H1 (cell line): ENCODE measurements around the gene SPDEF. TPM values are rescaled to one million over a fixed set of nuclear protein-coding genes. Genes with fewer than 3 reads are reported as not detected.

ENCODE experiments used
- CTCF ChIA-PET: fragments of 300-600 bp; sonication (Branson Sonifier 250); formaldehyde crosslinking; loops from one replicate; lab custom pipeline; 2021; ENCODE audit not compliant: partially characterized antibody; lab: Charles Lee
- POLR2A ChIA-PET: fragments of 300-600 bp; sonication (Branson Sonifier 250); formaldehyde crosslinking; loops from one replicate; lab custom pipeline; 2021; ENCODE audit warnings: inconsistent platforms; ENCODE audit not compliant: partially characterized antibody; lab: Charles Lee
- DNase-seq, 2 experiments: peaks; one replicate each; pipeline versions ENCODE4 v3.0.0 to v3.0.0-alpha.2; 2010 to 2022; ENCODE audit warnings: low spot score in 2 of 2, low read depth in 1 of 2, mixed read lengths in 1 of 2
- FAIRE-seq: peaks from 2 replicates; lab custom pipeline; 2011; peaks lifted over from hg19 to GRCh38; lab: Jason Lieb, UNC
- H2AFZ ChIP-seq: 2 replicates; pipeline ENCODE4 v1.8.1; 2012; ENCODE audit warnings: low read length, inconsistent platforms
- H2AK5ac ChIP-seq: 2 replicates; pipeline ENCODE4 v1.6.1; 2013; ENCODE audit warnings: low read depth, low read length
- H2BK120ac ChIP-seq: replicated peaks from 2 replicates; pipeline ENCODE3; 2013; ENCODE audit warnings: low read depth, low read length, inconsistent platforms
- H2BK12ac ChIP-seq: 2 replicates; pipeline ENCODE4 v1.6.1; 2013; ENCODE audit warnings: low read depth, low read length
- H2BK15ac ChIP-seq: 2 replicates; pipeline ENCODE4 v1.6.1; 2013; ENCODE audit warnings: low read length
- H2BK20ac ChIP-seq: 2 replicates; pipeline ENCODE4 v1.6.1; 2013; ENCODE audit warnings: low read length
- H2BK5ac ChIP-seq: 2 replicates; pipeline ENCODE4 v1.6.1; 2013; ENCODE audit warnings: low read depth, low read length
- H3K14ac ChIP-seq: 2 replicates; pipeline ENCODE4 v1.6.1; 2013; ENCODE audit warnings: inconsistent platforms; ENCODE audit not compliant: insufficient read length
- H3K18ac ChIP-seq: 2 replicates; pipeline ENCODE4 v1.6.1; 2013; ENCODE audit warnings: low read length; ENCODE audit errors: extremely low read depth
- H3K23ac ChIP-seq: 2 replicates; pipeline ENCODE4 v1.6.1; 2013; ENCODE audit warnings: inconsistent platforms; ENCODE audit not compliant: insufficient read length
- H3K23me2 ChIP-seq: 2 replicates; pipeline ENCODE4 v1.6.1; 2013; ENCODE audit warnings: low read depth, low read length
- H3K27ac ChIP-seq: 2 replicates; pipeline ENCODE4 v1.6.1; 2011; ENCODE audit warnings: low read depth, low read length, inconsistent platforms
- H3K27me3 ChIP-seq, 4 experiments: replicated peaks in 1 of 4; 1 replicate in 1 of 4; 2 replicates in 3 of 4; pipeline versions ENCODE4 v1.6.1 to v1.8.1; 2011 to 2013; ENCODE audit warnings: low read length in 3 of 4, mild to moderate bottlenecking in 3 of 4, inconsistent platforms in 2 of 4, mixed read lengths in 2 of 4, moderate library complexity in 1 of 4; ENCODE audit not compliant: control insufficient read depth in 3 of 4, insufficient read depth in 3 of 4; ENCODE audit errors: extremely low read depth in 1 of 4
- H3K36me3 ChIP-seq, 4 experiments: 2 replicates each; pipeline versions ENCODE4 v1.6.1 to v1.8.1; 2011 to 2013; ENCODE audit warnings: mild to moderate bottlenecking in 4 of 4, low read length in 3 of 4, moderate library complexity in 2 of 4, control low read depth in 1 of 4, inconsistent platforms in 1 of 4; ENCODE audit not compliant: insufficient read depth in 4 of 4, control insufficient read depth in 2 of 4
- H3K4ac ChIP-seq: replicated peaks from 2 replicates; pipeline ENCODE3; 2013; ENCODE audit warnings: low read length, low read depth, mixed read lengths, inconsistent platforms; ENCODE audit not compliant: insufficient read length
- H3K4me1 ChIP-seq, 4 experiments: replicated peaks in 1 of 4; 1 replicate in 1 of 4; 2 replicates in 3 of 4; pipeline versions ENCODE4 v1.6.1 to v1.8.1; 2011 to 2013; ENCODE audit warnings: low read length in 3 of 4, inconsistent platforms in 2 of 4, mixed read lengths in 1 of 4; ENCODE audit not compliant: insufficient read depth in 4 of 4, control insufficient read depth in 3 of 4
- H3K4me2 ChIP-seq, 2 experiments: 2 replicates each; pipeline versions ENCODE4 v1.6.1 to v1.8.1; 2011 to 2013; ENCODE audit warnings: low read depth in 2 of 2, low read length in 2 of 2, control low read depth in 1 of 2, inconsistent platforms in 1 of 2, mild to moderate bottlenecking in 1 of 2; ENCODE audit not compliant: insufficient read depth in 1 of 2
- H3K4me3 ChIP-seq, 4 experiments: fragments of 200-600, 300-600 bp in 1 of 4; sonication (generic), shearing (Covaris generic), sonication (Bioruptor Twin) in 1 of 4; 2 replicates each; pipeline versions ENCODE4 v1.5.1 to v1.8.1; 2011 to 2016; ENCODE audit warnings: low read length in 4 of 4, low read depth in 3 of 4, control low read depth in 2 of 4, inconsistent platforms in 2 of 4, mild to moderate bottlenecking in 2 of 4, mixed read lengths in 1 of 4, moderate library complexity in 1 of 4; ENCODE audit not compliant: insufficient read depth in 2 of 4; ENCODE audit errors: extremely low read depth in 1 of 4
- H3K56ac ChIP-seq: replicated peaks from 2 replicates; pipeline ENCODE3; 2013; ENCODE audit warnings: low read depth, mild to moderate bottlenecking, mixed read lengths, low read length, inconsistent platforms; ENCODE audit not compliant: insufficient read length
- H3K79me1 ChIP-seq: 2 replicates; pipeline ENCODE4 v1.6.1; 2013; ENCODE audit warnings: low read depth, low read length, control low read depth
- H3K79me2 ChIP-seq, 2 experiments: 2 replicates each; pipeline versions ENCODE4 v1.6.1 to v1.8.1; 2012 to 2013; ENCODE audit warnings: low read length in 2 of 2, mild to moderate bottlenecking in 2 of 2, inconsistent platforms in 1 of 2; ENCODE audit not compliant: insufficient read depth in 2 of 2, control insufficient read depth in 1 of 2
- H3K9ac ChIP-seq, 4 experiments: replicated peaks in 1 of 4; 1 replicate in 1 of 4; 2 replicates in 3 of 4; pipeline versions ENCODE4 v1.6.1 to v1.8.1; 2011 to 2013; ENCODE audit warnings: low read depth in 3 of 4, low read length in 3 of 4, control low read depth in 2 of 4, mild to moderate bottlenecking in 2 of 4, moderate library complexity in 2 of 4, inconsistent platforms in 1 of 4; ENCODE audit errors: extremely low read depth in 1 of 4
- H3K9me3 ChIP-seq, 2 experiments: 2 replicates each; pipeline versions ENCODE4 v1.6.1 to v1.8.1; 2012 to 2013; ENCODE audit warnings: mild to moderate bottlenecking in 2 of 2, moderate library complexity in 2 of 2, control low read depth in 1 of 2, inconsistent platforms in 1 of 2, low read depth in 1 of 2, low read length in 1 of 2, mixed read lengths in 1 of 2; ENCODE audit not compliant: insufficient read depth in 2 of 2
- H4K20me1 ChIP-seq, 2 experiments: replicated peaks in 1 of 2; 2 replicates each; pipeline versions ENCODE3 to v1.8.1; 2011 to 2013; ENCODE audit warnings: inconsistent platforms in 2 of 2, low read length in 2 of 2, mild to moderate bottlenecking in 1 of 2; ENCODE audit not compliant: insufficient read depth in 2 of 2, control insufficient read depth in 1 of 2
- H4K5ac ChIP-seq: 2 replicates; pipeline ENCODE4 v1.6.1; 2013; ENCODE audit warnings: low read length, low read depth, mixed read lengths, inconsistent platforms; ENCODE audit not compliant: insufficient read length
- H4K8ac ChIP-seq: 2 replicates; pipeline ENCODE4 v1.8.0; 2013; ENCODE audit warnings: mild to moderate bottlenecking, moderate library complexity, low read length, inconsistent platforms; ENCODE audit not compliant: insufficient read depth; ENCODE audit errors: extremely low read depth
- H4K91ac ChIP-seq: replicated peaks from 2 replicates; pipeline ENCODE3; 2013; ENCODE audit warnings: low read length, mixed read lengths, inconsistent platforms; ENCODE audit not compliant: insufficient read length
- GTF2F1 ChIP-seq: IDR thresholded peaks from 2 replicates; pipeline ENCODE4 v1.6.1; 2012; ENCODE audit warnings: low read depth, low read length, improper control_type of control experiment, borderline replicate concordance
- KDM5A ChIP-seq: fragments of 200-600 bp; IDR thresholded peaks from 2 replicates; pipeline ENCODE4 v1.7.1; 2012; ENCODE audit warnings: mild to moderate bottlenecking, low read length, inconsistent platforms, mixed read lengths
- MAFK ChIP-seq: IDR thresholded peaks from 2 replicates; pipeline ENCODE4 v1.6.1; 2012; ENCODE audit warnings: low read depth, mild to moderate bottlenecking, improper control_type of control experiment, low read length
- WGBS, 2 experiments: shearing (Covaris generic) in 1 of 2; methylation state at CpG; one replicate each; pipeline versions ENCODE4 v1.1.6 to v1.1.7; 2013 to 2015; ENCODE audit warnings: low lambda C conversion rate in 2 of 2, mixed read lengths in 2 of 2, inconsistent platforms in 1 of 2, low coverage in 1 of 2, missing lambda C conversion rate in 1 of 2; ENCODE audit not compliant: insufficient replicate concordance in 2 of 2, insufficient coverage in 1 of 2, insufficient read length in 1 of 2; ENCODE audit errors: extremely low coverage in 1 of 2, missing lambda C conversion rate in 1 of 2; 5-methylcytosine and 5-hydroxymethylcytosine counted together
- polyA plus RNA-seq, 7 experiments: library from polyadenylated mRNA; depleted of rRNA in 3 of 7; stranded (reverse) in 5 of 7; unstranded in 2 of 7; fragments of >200 nt in 5 of 7; fragments of 200-250 nt in 2 of 7; gene quantifications; 1 replicate in 5 of 7; 2 replicates in 1 of 7; 4 replicates in 1 of 7; pipeline versions ENCODE4 v1.2.1 to v1.2.3, GENCODE V29; 2011 to 2013; ENCODE audit warnings: missing spikeins in 2 of 7, mixed read lengths in 2 of 7
- total RNA-seq: library from RNA; stranded (reverse); fragmentation: NEBNext Ultra II Directional; extraction: Animal tissue kit (Norgen Biotek cat#: 25700); gene quantifications from 2 replicates; pipeline ENCODE4 v1.2.1, GENCODE V29; 2021

The SPDEF gene
- total and polyA plus RNA-seq, 2 of the 8 experiments (the other 6 are each of a cell fraction or from before 2014, with no cell fraction given) = 0.15 to 0.30 TPM

GRCh38 chr6:34540841-34541240 lies 15.3 kb downstream of the SPDEF start:
- Histone ChIP-seq H2BK120ac (no peak overlapping the region), H3K27me3 (no peaks in the 10 kb centered on the region), H3K56ac (no peak overlapping the region), H3K79me1 (no peaks in the 10 kb centered on the region), H4K8ac (no peak overlapping the region), H2BK15ac (no peak overlapping the region), H3K36me3 (no peaks in the 10 kb centered on the region), H3K4me3 (no peak overlapping the region), H4K20me1 (no peaks in the 10 kb centered on the region), H3K4me2 (no peak overlapping the region), H2AK5ac (no peak overlapping the region), H3K4me1 (peaks cover 0 to 4% (median 2%) of the 10 kb centered on the region in 4 experiments; a peak in 6 of 7 replicates), H4K5ac (no peak overlapping the region), H3K79me2 (no peaks in the 10 kb centered on the region), H3K9me3 (no peaks in the 10 kb centered on the region), H2BK5ac (no peak overlapping the region), H3K14ac (no peak overlapping the region), H3K18ac (no peak overlapping the region), H3K9ac (no peak overlapping the region), H3K23ac (no peak overlapping the region), H2BK12ac (no peak overlapping the region), H3K23me2 (no peaks in the 10 kb centered on the region), H4K91ac (no peak overlapping the region), H3K27ac (no peak overlapping the region), H2AFZ (no peak overlapping the region), H2BK20ac (no peak overlapping the region), H3K4ac (no peak overlapping the region)
- ChIA-PET POLR2A (interaction anchor here (0.7 to 1.8 kb wide), 3 partner anchors 9 to 69 kb away, joined by 3 to 7 read pairs (median 5); no protein-coding TSS in a partner anchor), CTCF (interaction anchor here (0.6 to 2.1 kb wide), 4 partner anchors 11 to 69 kb away, joined by 3 to 5 read pairs (median 4); partner anchors contain the start of gene SPDEF)
- FAIRE-seq (no peak), DNase-seq (no peak)
- TF ChIP-seq GTF2F1 = no peak
- no peak for TF ChIP-seq MAFK
- no peak for TF ChIP-seq KDM5A
- WGBS, 2 experiments = 100% methylated on average over 8 of the region's 8 CpGs; no CpG with 5 or more reads in 1 of the 2 experiments
